ENCODE measurements around the gene PPP3R1. TPM values are rescaled to one million over a fixed set of nuclear protein-coding genes. Genes with fewer than 3 reads are reported as not detected.

The PPP3R1 gene
- total RNA-seq, 1 donor from 2014 or later = 46.3 TPM

DNA sequence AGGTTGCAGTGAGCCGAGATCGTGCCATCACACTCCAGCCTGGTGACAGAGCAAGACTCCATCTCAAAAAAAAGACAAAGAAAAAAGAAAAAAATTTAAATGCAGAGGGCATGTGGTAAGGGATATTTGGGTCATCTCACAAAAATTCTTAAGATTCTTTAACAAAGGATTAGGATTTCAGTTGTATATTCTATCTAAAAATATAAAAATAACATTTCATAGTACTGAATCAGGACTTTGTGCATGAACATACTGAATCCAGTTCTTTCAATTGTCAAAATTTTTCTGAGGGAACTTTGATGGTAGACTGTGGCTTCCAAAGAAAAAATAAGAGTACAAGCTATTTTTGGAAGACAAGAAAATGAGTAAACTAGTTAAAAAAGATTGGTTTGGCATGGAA lies 6.5 kb upstream of the PPP3R1 start:
- Mint-ChIP-seq H3K4me3 (no peak overlapping the region), H3K9me3 (no peaks in the 10 kb centered on the region), H3K36me3 (no peaks in the 10 kb centered on the region), H3K4me1 (ENCODE audit: unreplicated experiment) (peaks cover 7% of the 10 kb centered on the region), H3K27ac (no peak overlapping the region), H3K27me3 (no peaks in the 10 kb centered on the region)
- TF ChIP-seq, protein P1, sequence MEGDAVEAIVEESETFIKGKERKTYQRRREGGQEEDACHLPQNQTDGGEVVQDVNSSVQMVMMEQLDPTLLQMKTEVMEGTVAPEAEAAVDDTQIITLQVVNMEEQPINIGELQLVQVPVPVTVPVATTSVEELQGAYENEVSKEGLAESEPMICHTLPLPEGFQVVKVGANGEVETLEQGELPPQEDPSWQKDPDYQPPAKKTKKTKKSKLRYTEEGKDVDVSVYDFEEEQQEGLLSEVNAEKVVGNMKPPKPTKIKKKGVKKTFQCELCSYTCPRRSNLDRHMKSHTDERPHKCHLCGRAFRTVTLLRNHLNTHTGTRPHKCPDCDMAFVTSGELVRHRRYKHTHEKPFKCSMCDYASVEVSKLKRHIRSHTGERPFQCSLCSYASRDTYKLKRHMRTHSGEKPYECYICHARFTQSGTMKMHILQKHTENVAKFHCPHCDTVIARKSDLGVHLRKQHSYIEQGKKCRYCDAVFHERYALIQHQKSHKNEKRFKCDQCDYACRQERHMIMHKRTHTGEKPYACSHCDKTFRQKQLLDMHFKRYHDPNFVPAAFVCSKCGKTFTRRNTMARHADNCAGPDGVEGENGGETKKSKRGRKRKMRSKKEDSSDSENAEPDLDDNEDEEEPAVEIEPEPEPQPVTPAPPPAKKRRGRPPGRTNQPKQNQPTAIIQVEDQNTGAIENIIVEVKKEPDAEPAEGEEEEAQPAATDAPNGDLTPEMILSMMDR (conservative IDR thresholded peaks at IDR 0.05) = no peak
- DNase-seq (ENCODE audit: extremely low spot score, unreplicated experiment) = no peak

GRCh38 chr2:68256093-68256450 lies 3.7 kb upstream of the PPP3R1 start:
- Mint-ChIP-seq H3K9me3 (no peaks in the 10 kb centered on the region), H3K4me3 (no peak overlapping the region), H3K27ac (no peak overlapping the region), H3K27me3 (peaks cover 3% of the 10 kb centered on the region), H3K36me3 (peaks cover 5% of the 10 kb centered on the region), H3K4me1 (ENCODE audit: unreplicated experiment) (peaks cover 7% of the 10 kb centered on the region)
- DNase-seq (ENCODE audit: extremely low spot score, unreplicated experiment) = no peak
- TF ChIP-seq, protein P1 (conservative IDR thresholded peaks at IDR 0.05) = no peak

DNA sequence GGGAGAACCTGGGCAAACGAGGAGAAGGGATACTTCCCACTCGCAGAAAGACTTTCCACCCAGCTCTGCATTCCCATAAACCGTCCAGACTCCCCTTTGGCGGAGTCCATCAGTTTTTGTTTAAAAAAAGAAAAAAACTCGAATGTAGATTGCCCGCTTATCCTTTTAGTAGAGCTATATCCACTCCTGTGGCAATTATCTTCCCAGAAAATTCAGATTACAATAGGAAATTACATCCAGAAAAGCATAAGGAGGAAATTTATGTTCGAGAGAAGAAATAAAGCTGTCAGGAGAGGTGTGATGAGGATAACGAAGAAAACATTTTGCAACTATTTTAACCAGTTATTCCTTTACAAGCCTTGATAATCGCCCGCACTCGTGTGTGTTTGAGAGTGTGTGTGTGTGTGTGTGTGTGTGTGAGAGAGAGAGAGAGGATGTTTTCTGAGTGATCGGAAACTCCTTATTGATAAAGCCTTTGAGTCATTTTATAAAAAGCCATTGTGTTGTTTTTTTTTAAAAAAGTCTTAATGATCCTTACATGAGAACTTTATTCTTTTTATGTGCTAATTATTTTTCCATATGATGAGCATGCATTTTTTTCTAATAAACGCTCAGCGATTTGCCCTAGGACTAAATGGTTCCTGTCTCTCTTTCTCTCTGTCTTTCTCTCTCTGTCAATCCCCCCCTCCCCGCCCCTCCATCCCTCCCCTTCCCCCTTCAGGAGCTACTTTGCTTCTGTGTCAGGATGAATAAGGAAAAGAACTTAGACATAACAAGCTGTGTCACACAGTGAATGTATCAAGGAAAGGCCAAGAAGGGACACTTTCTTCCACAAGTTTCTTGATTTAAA lies 1.1 kb upstream of the PPP3R1 start:
- H3K27ac Mint-ChIP-seq = peak overlapping the region; percentile 98
- H3K36me3 Mint-ChIP-seq = peaks cover 8% of the 10 kb centered on the region

DNA sequence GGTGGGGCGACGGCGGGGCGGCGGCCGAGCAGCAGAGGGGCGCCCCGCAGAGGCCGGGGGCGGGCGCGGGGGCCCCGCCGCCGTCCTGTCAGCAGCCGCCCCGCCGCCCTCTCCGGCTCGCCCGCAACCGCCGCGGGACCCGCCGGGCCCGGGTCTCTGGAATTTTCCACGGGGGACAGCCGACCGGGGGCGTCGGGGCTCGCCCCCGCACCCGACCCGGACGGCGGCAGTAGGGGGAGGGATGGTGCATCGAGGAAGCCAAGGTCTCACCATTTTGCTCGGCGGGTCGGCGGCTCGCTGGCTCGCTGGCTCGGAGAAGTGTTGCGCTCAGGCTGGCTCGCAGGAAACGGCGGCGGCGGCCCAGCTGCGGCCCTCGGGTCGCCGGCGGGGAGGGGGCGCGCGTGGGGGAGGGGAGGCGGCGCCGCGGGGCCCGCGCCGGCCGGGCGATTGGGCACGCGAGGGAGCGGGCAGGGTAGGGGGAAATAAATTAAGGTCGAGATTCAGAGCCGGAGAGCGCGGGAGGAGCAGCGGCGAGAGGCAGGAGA lies 405 bp downstream of the PPP3R1 start:
- Mint-ChIP-seq H3K4me1 (ENCODE audit: unreplicated experiment) (peaks cover 13% of the 10 kb centered on the region), H3K27me3 (peaks cover 4% of the 10 kb centered on the region), H3K27ac (peak overlapping the region; percentile 98), H3K9me3 (no peaks in the 10 kb centered on the region), H3K36me3 (peaks cover 8% of the 10 kb centered on the region), H3K4me3 (peak overlapping the region; percentile 89)
- peak; percentile 70 for DNase-seq (ENCODE audit: extremely low spot score, unreplicated experiment)
- TF ChIP-seq, protein P1 (conservative IDR thresholded peaks at IDR 0.05) = no peak

More for the DNA sequence above, 1.1 kb upstream of the PPP3R1 start:
- TF ChIP-seq, protein P1 (conservative IDR thresholded peaks at IDR 0.05) = no peak
- Mint-ChIP-seq H3K4me3 (peak overlapping the region; percentile 98), H3K27me3 (peaks cover 4% of the 10 kb centered on the region), H3K9me3 (no peaks in the 10 kb centered on the region), H3K4me1 (ENCODE audit: unreplicated experiment) (peaks cover 13% of the 10 kb centered on the region)
- DNase-seq (ENCODE audit: extremely low spot score, unreplicated experiment) = no peak

DNA sequence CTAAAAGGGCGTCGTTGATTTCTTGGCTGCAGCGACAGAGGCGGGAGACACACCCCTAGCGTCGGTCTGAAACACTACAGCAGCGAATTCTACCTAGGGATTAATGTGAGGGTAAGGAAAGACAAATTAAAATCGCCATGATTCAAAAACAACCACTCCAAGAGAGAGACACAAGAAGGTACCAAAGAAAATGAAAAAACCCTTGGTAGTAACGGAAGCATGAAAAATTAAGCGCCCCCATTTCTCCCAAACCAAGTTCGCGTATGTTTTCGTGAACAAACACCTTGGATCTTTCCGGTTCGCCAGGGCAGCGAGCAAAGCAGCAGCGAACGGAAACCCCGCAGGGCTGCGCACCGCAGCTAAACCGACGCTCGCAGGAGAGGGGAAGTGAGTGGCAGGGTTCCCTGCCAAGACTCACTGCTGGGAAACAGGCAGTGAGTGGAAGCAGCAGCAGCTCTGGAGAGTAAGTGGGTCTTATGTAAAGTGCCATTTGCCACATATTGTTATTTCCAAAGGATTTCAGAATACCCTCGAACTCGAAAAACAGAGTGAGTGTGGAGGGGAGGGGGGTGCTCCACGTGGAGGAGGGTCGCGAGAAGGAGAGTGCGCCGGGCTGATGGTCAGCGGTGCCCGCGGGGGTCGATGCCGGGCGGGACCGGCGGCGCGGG lies 1.0 kb downstream of the PPP3R1 start:
- peaks cover 13% of the 10 kb centered on the region for H3K4me1 Mint-ChIP-seq (ENCODE audit: unreplicated experiment)
- H3K9me3 Mint-ChIP-seq = no peaks in the 10 kb centered on the region
- H3K27ac Mint-ChIP-seq = peak overlapping the region; percentile 98
- H3K27me3 Mint-ChIP-seq = peaks cover 4% of the 10 kb centered on the region
- DNase-seq (ENCODE audit: extremely low spot score, unreplicated experiment) = peak; percentile 75
- TF ChIP-seq, protein P1 (conservative IDR thresholded peaks at IDR 0.05) = peak; percentile 81
- H3K36me3 Mint-ChIP-seq = peaks cover 8% of the 10 kb centered on the region
- peak overlapping the region; percentile 94 for H3K4me3 Mint-ChIP-seq

All from type B pancreatic cell (in vitro differentiated cells).